HCT116 (cell line): ENCODE data around the gene PRPSAP1. TPM values are rescaled to one million over a fixed set of nuclear protein-coding genes. Genes with fewer than 3 reads are reported as not detected.

Source experiments
- ATAC-seq: fragments of 200-7000 bp; cut with Tn5 transposase; 2 replicates; pipeline ENCODE4 v1.9.1; 2020; ENCODE audit warnings: mild to moderate bottlenecking, moderate library complexity
- BruUV-seq: library from RNA; stranded (reverse); fragments of 400-500 nt; replicated peaks from 2 replicates; lab custom pipeline; 2021; lab: Mats Ljungman, UMichigan
- CTCF ChIA-PET: fragments of 300-600 bp; sonication (Branson Sonifier 250); formaldehyde crosslinking; loops from one replicate; lab custom pipeline; 2021; ENCODE audit warnings: antibody characterized with exemption; lab: Charles Lee
- POLR2A ChIA-PET: fragments of 300-600, 350-600 bp; sonication (Branson Sonifier 250); formaldehyde crosslinking; loops from one replicate; lab custom pipeline; 2021; ENCODE audit warnings: antibody characterized with exemption; lab: Charles Lee
- RAD21 ChIA-PET, 2 experiments: fragments of 300-600 bp; sonication (Branson Sonifier 250); formaldehyde crosslinking; loops; one replicate each; lab custom pipeline; 2023; ENCODE audit warnings: low total read pairs in 2 of 2; ENCODE audit not compliant: uncharacterized antibody in 2 of 2, unreplicated experiment in 2 of 2, low non-redundant PET in 1 of 2; lab: Charles Lee
- DNase-seq: peaks from one replicate; pipeline ENCODE4 v3.0.0-alpha.2; 2010; ENCODE audit warnings: low read depth, low spot score
- H2AFZ ChIP-seq: fragments of 200-600 bp; shearing (Covaris generic), sonication (generic); 2 replicates; pipeline ENCODE4 v1.6.1; 2017; ENCODE audit warnings: low read depth, mixed run types, mixed read lengths, antibody characterized with exemption, low read length; ENCODE audit not compliant: poor library complexity, severe bottlenecking
- H3K27ac ChIP-seq: 2 replicates; pipeline ENCODE4 v1.5.1; 2012; ENCODE audit warnings: low read depth, low read length
- H3K27me3 ChIP-seq: fragments of 200-600 bp; sonication (generic); 2 replicates; pipeline ENCODE4 v1.6.1; 2016; ENCODE audit warnings: mixed run types, low read length, mixed read lengths; ENCODE audit not compliant: insufficient read depth
- H3K36me3 ChIP-seq, 2 experiments: fragments of 200-500 bp in 1 of 2; fragments of 200-600 bp in 1 of 2; sonication (Bioruptor generic) in 1 of 2; sonication (generic) in 1 of 2; 2 replicates each; pipeline versions ENCODE4 v1.5.1 to v1.6.1; 2014 to 2016; ENCODE audit warnings: low read length in 2 of 2, inconsistent platforms in 1 of 2, mixed read lengths in 1 of 2, mixed run types in 1 of 2; ENCODE audit not compliant: insufficient read depth in 2 of 2, control insufficient read depth in 1 of 2
- H3K4me1 ChIP-seq, 2 experiments: fragments of 200-600 bp in 1 of 2; sonication (generic) in 1 of 2; 2 replicates each; pipeline versions ENCODE4 v1.5.1 to v1.6.1; 2012 to 2017; ENCODE audit warnings: low read length in 2 of 2, inconsistent platforms in 1 of 2, mild to moderate bottlenecking in 1 of 2, mixed read lengths in 1 of 2, mixed run types in 1 of 2, moderate library complexity in 1 of 2; ENCODE audit not compliant: insufficient read depth in 2 of 2, control insufficient read depth in 1 of 2
- H3K4me2 ChIP-seq: fragments of 200-600 bp; sonication (generic); 2 replicates; pipeline ENCODE4 v1.6.1; 2017; ENCODE audit warnings: mixed run types, low read length, mixed read lengths
- H3K4me3 ChIP-seq, 2 experiments: fragments of 200-600 bp in 1 of 2; sonication (generic) in 1 of 2; replicated peaks in 1 of 2; 2 replicates each; pipeline ENCODE4 v1.5.1; 2011 to 2016; ENCODE audit warnings: low read length in 2 of 2, control low read depth in 1 of 2, low read depth in 1 of 2, mild to moderate bottlenecking in 1 of 2, mixed read lengths in 1 of 2, mixed run types in 1 of 2
- H3K79me2 ChIP-seq: fragments of 200-600 bp; sonication (generic); 2 replicates; pipeline ENCODE4 v1.6.1; 2017; ENCODE audit warnings: mild to moderate bottlenecking, mixed run types, low read length, moderate library complexity, mixed read lengths; ENCODE audit not compliant: insufficient read depth
- H3K9ac ChIP-seq: fragments of 200-600 bp; sonication (generic); 2 replicates; pipeline ENCODE4 v1.6.1; 2016; ENCODE audit warnings: low read length, mixed read lengths
- H3K9me2 ChIP-seq: fragments of 200-600 bp; sonication (generic), shearing (Covaris generic); 2 replicates; pipeline ENCODE4 v1.6.1; 2017; ENCODE audit warnings: mixed run types, mild to moderate bottlenecking, moderate library complexity; ENCODE audit not compliant: insufficient read depth
- H3K9me3 ChIP-seq, 2 experiments: fragments of 200-500 bp in 1 of 2; fragments of 200-600 bp in 1 of 2; sonication (Bioruptor generic) in 1 of 2; sonication (generic) in 1 of 2; 2 replicates each; pipeline ENCODE4 v1.6.1; 2014 to 2017; ENCODE audit warnings: low read length in 2 of 2, mixed read lengths in 2 of 2, inconsistent platforms in 1 of 2, low read depth in 1 of 2, mild to moderate bottlenecking in 1 of 2, mixed run types in 1 of 2, moderate library complexity in 1 of 2; ENCODE audit not compliant: control insufficient read depth in 1 of 2, insufficient read depth in 1 of 2
- H4K20me1 ChIP-seq: fragments of 200-600 bp; sonication (generic), shearing (Covaris generic); 2 replicates; pipeline ENCODE4 v1.6.1; 2017; ENCODE audit warnings: mixed run types, mild to moderate bottlenecking, moderate library complexity; ENCODE audit not compliant: insufficient read depth
- CEBPB ChIP-seq: IDR thresholded peaks from 2 replicates; pipeline ENCODE4 v1.6.1; 2012; ENCODE audit warnings: low read depth
- EGR1 ChIP-seq: IDR thresholded peaks from 2 replicates; pipeline ENCODE4 v1.6.1; 2012; ENCODE audit warnings: low read depth
- EZH2phosphoT487 ChIP-seq: fragments of 200-600 bp; IDR thresholded peaks from 2 replicates; pipeline ENCODE4 v1.6.1; 2018; ENCODE audit warnings: antibody characterized with exemption, borderline replicate concordance
- FOSL1 ChIP-seq: IDR thresholded peaks from 2 replicates; pipeline ENCODE4 v1.6.1; 2012; ENCODE audit warnings: low read depth
- JUND ChIP-seq: IDR thresholded peaks from 2 replicates; pipeline ENCODE4 v1.6.1; 2012
- MAX ChIP-seq: IDR thresholded peaks from 2 replicates; pipeline ENCODE4 v1.6.1; 2012
- POLR2AphosphoS5 ChIP-seq: IDR thresholded peaks from 2 replicates; pipeline ENCODE4 v1.6.1; 2011; ENCODE audit warnings: mild to moderate bottlenecking, low read depth, low read length, moderate library complexity
- SRF ChIP-seq: IDR thresholded peaks from 2 replicates; pipeline ENCODE4 v1.6.1; 2012; ENCODE audit warnings: low read depth
- ZBTB33 ChIP-seq: IDR thresholded peaks from 2 replicates; pipeline ENCODE4 v1.6.1; 2011; ENCODE audit warnings: mild to moderate bottlenecking, low read length, moderate library complexity; ENCODE audit not compliant: insufficient replicate concordance; ENCODE audit errors: extremely low read depth
- intact Hi-C: fragments of 100-400 bp; cut with micrococcal nuclease; formaldehyde crosslinking; loops from 2 replicates; pipeline ENCODE4 v1.10.0; 2022
- total RNA-seq: library from RNA; stranded (reverse); gene quantifications from one replicate; pipeline ENCODE4 v1.2.1, GENCODE V29; 2021; ENCODE audit not compliant: unreplicated experiment
- TF ChIP-seq, protein P1 (sequence below), 3 experiments: fragments of 200-600 bp in 1 of 3; sonication (generic) in 1 of 3; IDR thresholded peaks in 2 of 3; conservative IDR thresholded peaks in 1 of 3; 2 replicates each; pipeline ENCODE4 v1.5.1; 2012 to 2017; ENCODE audit warnings: low read depth in 2 of 3, low read length in 2 of 3, antibody characterized with exemption in 1 of 3, borderline replicate concordance in 1 of 3, control low read depth in 1 of 3, mild to moderate bottlenecking in 1 of 3, mixed read lengths in 1 of 3, mixed run types in 1 of 3, moderate library complexity in 1 of 3; ENCODE audit not compliant: insufficient read depth in 1 of 3

PRPSAP1 gene
- total RNA-seq, 1 experiment from 2014 or later = 81.4 TPM

- CTCF ChIA-PET = interaction anchor here (1.0 to 4.5 kb wide), 9 partner anchors 9 to 290 kb away, joined by 3 to 55 read pairs (median 4); no protein-coding TSS in a partner anchor
- no peak for ATAC-seq
Measured at GRCh38 chr17:76304226-76305134, 49.2 kb downstream of the PRPSAP1 start.

GRCh38 chr17:76297436-76297835 lies 56.3 kb downstream of the PRPSAP1 start:
- no peaks in the 10 kb centered on the region for H3K79me2 ChIP-seq
- no peaks in the 10 kb centered on the region for H3K9me3 ChIP-seq
- ChIA-PET RAD21 (interaction anchor here in 1 of 2 experiments (0.6 kb wide), 1 partner anchor 176 kb away, joined by 3 read pairs; no protein-coding TSS in a partner anchor), CTCF (interaction anchor here (1.5 kb wide), 1 partner anchor 176 kb away, joined by 3 read pairs; no protein-coding TSS in a partner anchor), POLR2A (no interaction called here)
- intact Hi-C loops = no loop called here
- no peaks in the 10 kb centered on the region; a peak in 1 of 4 replicates for H3K36me3 ChIP-seq
- ATAC-seq = no peak
- no TSS peak for BruUV-seq
- no peaks in the 10 kb centered on the region for H3K9me2 ChIP-seq
- H3K27ac ChIP-seq = no peak overlapping the region
- DNase-seq = no peak
- H3K27me3 ChIP-seq = no peaks in the 10 kb centered on the region
- no peak overlapping the region for H3K4me2 ChIP-seq
- no peak overlapping the region for H2AFZ ChIP-seq
- no peaks in the 10 kb centered on the region for H3K4me1 ChIP-seq
- no peaks in the 10 kb centered on the region for H4K20me1 ChIP-seq
- H3K4me3 ChIP-seq = no peak overlapping the region
- H3K9ac ChIP-seq = no peak overlapping the region
- TF ChIP-seq FOSL1 (no peak), CEBPB (no peak), EGR1 (no peak), MAX (no peak), EZH2phosphoT487 (no peak), JUND (no peak), ZBTB33 (no peak), SRF (no peak)
- TF ChIP-seq, protein P1, sequence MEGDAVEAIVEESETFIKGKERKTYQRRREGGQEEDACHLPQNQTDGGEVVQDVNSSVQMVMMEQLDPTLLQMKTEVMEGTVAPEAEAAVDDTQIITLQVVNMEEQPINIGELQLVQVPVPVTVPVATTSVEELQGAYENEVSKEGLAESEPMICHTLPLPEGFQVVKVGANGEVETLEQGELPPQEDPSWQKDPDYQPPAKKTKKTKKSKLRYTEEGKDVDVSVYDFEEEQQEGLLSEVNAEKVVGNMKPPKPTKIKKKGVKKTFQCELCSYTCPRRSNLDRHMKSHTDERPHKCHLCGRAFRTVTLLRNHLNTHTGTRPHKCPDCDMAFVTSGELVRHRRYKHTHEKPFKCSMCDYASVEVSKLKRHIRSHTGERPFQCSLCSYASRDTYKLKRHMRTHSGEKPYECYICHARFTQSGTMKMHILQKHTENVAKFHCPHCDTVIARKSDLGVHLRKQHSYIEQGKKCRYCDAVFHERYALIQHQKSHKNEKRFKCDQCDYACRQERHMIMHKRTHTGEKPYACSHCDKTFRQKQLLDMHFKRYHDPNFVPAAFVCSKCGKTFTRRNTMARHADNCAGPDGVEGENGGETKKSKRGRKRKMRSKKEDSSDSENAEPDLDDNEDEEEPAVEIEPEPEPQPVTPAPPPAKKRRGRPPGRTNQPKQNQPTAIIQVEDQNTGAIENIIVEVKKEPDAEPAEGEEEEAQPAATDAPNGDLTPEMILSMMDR (IDR thresholded peaks at IDR 0.05 in 2 of 3, conservative IDR thresholded peaks at IDR 0.05 in 1 of 3; ENCODE audit: borderline replicate concordance in 1 of 3, insufficient read depth in 1 of 3, low read depth in 2 of 3, low read length in 2 of 3) = no peak

More at GRCh38 chr17:76304226-76305134, 49.2 kb downstream of the PRPSAP1 start:
- H3K9ac ChIP-seq = no peak overlapping the region
- H3K9me2 ChIP-seq = no peaks in the 10 kb centered on the region
- no peak overlapping the region for H3K4me3 ChIP-seq
- H3K27me3 ChIP-seq = no peaks in the 10 kb centered on the region
- no peaks in the 10 kb centered on the region for H4K20me1 ChIP-seq
- H3K4me1 ChIP-seq = no peaks in the 10 kb centered on the region
- RAD21 ChIA-PET = interaction anchor here in 1 of 2 experiments (1.0 kb wide), 1 partner anchor 93 kb away, joined by 3 read pairs; no protein-coding TSS in a partner anchor
- H3K4me2 ChIP-seq = no peak overlapping the region
- no TSS peak for BruUV-seq
- intact Hi-C loops = loop anchor here (5.0 kb wide), 1 partner anchor 198 kb away; the partner anchor contains the start of gene RHBDF2
- POLR2A ChIA-PET = interaction anchor here (1.3 kb wide), 1 partner anchor 94 kb away, joined by 3 read pairs; no protein-coding TSS in a partner anchor
- no peak overlapping the region for H2AFZ ChIP-seq
- 0 out of 2 replicates have a peak, but pooled peaks have one; percentile 15 for TF ChIP-seq POLR2AphosphoS5
- no peak for TF ChIP-seq EGR1
- no peaks in the 10 kb centered on the region for H3K9me3 ChIP-seq
- no peak overlapping the region for H3K27ac ChIP-seq
- DNase-seq = no peak
- no peaks in the 10 kb centered on the region for H3K79me2 ChIP-seq
- H3K36me3 ChIP-seq = no peaks in the 10 kb centered on the region
